Sigmoid colon (tissue), 4 donors: ENCODE measurements around the gene RABGGTA.

Experiments
- CTCF ChIP-seq, 4 experiments: fragments of 450-650 bp in 3 of 4; fragments of 200-600 bp in 1 of 4; IDR thresholded peaks; one replicate each; pipeline ENCODE4 v1.5.1; 2016 to 2019; ENCODE audit warnings: antibody characterized with exemption in 4 of 4, mild to moderate bottlenecking in 3 of 4, moderate library complexity in 2 of 4
- EP300 ChIP-seq, 4 donors: sonication (generic); formaldehyde crosslinking; IDR thresholded peaks; one replicate each; pipeline ENCODE4 v1.6.1; 2017; ENCODE audit warnings: antibody characterized with exemption in 4 of 4
- POLR2AphosphoS5 ChIP-seq, 4 donors: sonication (generic); formaldehyde crosslinking; IDR thresholded peaks; one replicate each; pipeline ENCODE4 v1.6.1; 2017; ENCODE audit warnings: antibody characterized with exemption in 4 of 4

GRCh38 chr14:24237463-24237955 is 33.9 kb downstream of the RABGGTA start:
- no peak for TF ChIP-seq CTCF (IDR thresholded peaks at IDR 0.05)
- TF ChIP-seq EP300 (IDR thresholded peaks at IDR 0.05), result no peak
- no peak for TF ChIP-seq POLR2AphosphoS5 (IDR thresholded peaks at IDR 0.05)
